NT2/D1 (cell line): ENCODE data around the gene SRD5A3.

Experiments
- DNase-seq: peaks from one replicate; pipeline ENCODE4 v3.0.0-alpha.2; 2011; ENCODE audit warnings: low read depth, low spot score
- H3K27me3 ChIP-seq: 2 replicates; pipeline ENCODE4 v1.6.0; 2011; ENCODE audit warnings: mild to moderate bottlenecking; ENCODE audit not compliant: insufficient read length, insufficient read depth
- H3K36me3 ChIP-seq: 2 replicates; pipeline ENCODE4 v1.6.1; 2011; ENCODE audit warnings: mild to moderate bottlenecking, low read length, mixed read lengths; ENCODE audit not compliant: insufficient read depth, insufficient read length
- H3K4me1 ChIP-seq: 2 replicates; pipeline ENCODE4 v1.5.1; 2011; ENCODE audit not compliant: insufficient read depth, insufficient read length
- H3K4me3 ChIP-seq: 2 replicates; pipeline ENCODE4 v1.5.1; 2011; ENCODE audit warnings: low read depth; ENCODE audit not compliant: insufficient read length
- H3K9ac ChIP-seq: 2 replicates; pipeline ENCODE4 v1.6.0; 2011; ENCODE audit warnings: low read depth; ENCODE audit not compliant: insufficient read length
- H3K9me3 ChIP-seq: 2 replicates; pipeline ENCODE4 v1.5.1; 2011; ENCODE audit warnings: mild to moderate bottlenecking, low read length; ENCODE audit not compliant: insufficient read depth
- SUZ12 ChIP-seq: IDR thresholded peaks from 2 replicates; pipeline ENCODE4 v1.6.1; 2011; ENCODE audit not compliant: insufficient read length, insufficient read depth; ENCODE audit errors: extremely low read depth
- YY1 ChIP-seq: IDR thresholded peaks from 2 replicates; pipeline ENCODE4 v1.6.1; 2011; ENCODE audit not compliant: insufficient read length, insufficient read depth
- ZNF274 ChIP-seq: IDR thresholded peaks from 2 replicates; pipeline ENCODE4 v1.6.1; 2011; ENCODE audit warnings: mild to moderate bottlenecking, low read depth, low read length

The SRD5A3 gene

DNA sequence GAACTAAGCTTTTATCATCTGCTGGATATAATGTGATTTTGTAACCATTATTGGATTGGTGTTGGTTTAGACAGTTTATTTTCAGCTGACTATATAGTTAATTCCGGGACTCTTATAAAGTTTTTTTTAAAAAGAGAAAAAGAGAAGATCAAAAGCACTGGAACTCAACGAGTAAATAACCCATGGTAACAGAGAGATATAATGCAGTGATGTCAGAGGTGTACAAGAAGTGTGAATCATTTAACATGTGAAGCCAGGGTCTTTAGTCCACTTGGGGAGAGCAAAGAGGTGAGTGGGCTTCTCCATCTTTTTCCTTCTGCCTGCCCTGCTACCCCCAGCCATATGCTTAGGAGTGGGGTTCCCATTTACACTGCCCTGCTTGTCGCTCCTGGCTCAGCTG is 52.9 kb downstream of the SRD5A3 start:
- no peak for TF ChIP-seq ZNF274
- TF ChIP-seq YY1, result no peak
- TF ChIP-seq SUZ12, result no peak
- H3K4me3 ChIP-seq, result no peak overlapping the region
- H3K27me3 ChIP-seq, result no peaks in the 10 kb centered on the region
- no peak for DNase-seq
- no peak overlapping the region for H3K9ac ChIP-seq
- H3K9me3 ChIP-seq, result no peaks in the 10 kb centered on the region
- H3K36me3 ChIP-seq, result peaks cover 45% of the 10 kb centered on the region
- no peaks in the 10 kb centered on the region for H3K4me1 ChIP-seq

DNA sequence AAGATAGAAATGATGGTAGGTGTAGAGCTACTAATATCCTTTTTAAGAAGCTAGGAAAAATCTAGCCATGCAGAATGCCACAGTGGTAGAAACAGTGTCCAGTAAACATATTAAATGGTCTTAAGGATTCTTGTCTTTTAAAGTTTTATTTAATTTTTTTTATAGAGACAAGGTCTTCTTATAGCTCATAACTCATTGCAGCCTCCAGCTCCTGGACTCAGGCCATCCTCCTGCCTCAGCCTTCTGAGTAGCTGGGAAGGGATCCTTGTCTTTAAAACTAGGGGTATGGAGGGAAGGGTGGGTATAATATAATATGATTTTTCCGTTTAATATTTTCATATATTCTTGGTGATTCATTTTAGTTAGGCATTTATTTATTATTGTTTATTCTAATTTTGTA is 53.5 kb downstream of the SRD5A3 start:
- H3K9ac ChIP-seq, result no peak overlapping the region
- H3K9me3 ChIP-seq, result no peaks in the 10 kb centered on the region
- H3K4me3 ChIP-seq, result no peak overlapping the region
- no peak for DNase-seq
- H3K36me3 ChIP-seq, result peaks cover 50% of the 10 kb centered on the region
- TF ChIP-seq ZNF274, result no peak
- TF ChIP-seq SUZ12, result no peak
- no peak for TF ChIP-seq YY1
- H3K27me3 ChIP-seq, result no peaks in the 10 kb centered on the region
- no peaks in the 10 kb centered on the region for H3K4me1 ChIP-seq

DNA sequence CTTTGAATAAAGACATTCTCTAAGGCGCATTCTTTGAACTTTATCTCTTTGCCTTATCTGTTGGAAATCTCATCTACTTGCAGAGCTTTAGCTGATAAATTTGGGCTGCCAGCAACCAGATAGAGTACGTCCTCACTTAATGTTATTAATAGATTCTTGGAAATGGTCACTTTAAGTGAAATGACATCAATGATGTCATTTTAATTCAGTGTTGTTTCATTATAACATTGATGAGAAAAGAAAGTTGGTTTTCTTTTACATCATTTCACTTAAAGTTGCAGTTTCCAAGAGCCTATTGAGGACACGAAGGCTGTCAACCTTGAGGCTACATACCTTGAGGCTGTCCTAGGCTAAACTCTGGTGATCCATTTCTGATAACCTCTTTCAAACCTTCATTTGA is 59.0 kb downstream of the SRD5A3 start:
- Histone ChIP-seq H3K4me3 (no peak overlapping the region), H3K9me3 (no peaks in the 10 kb centered on the region), H3K36me3 (peaks cover 67% of the 10 kb centered on the region), H3K4me1 (no peaks in the 10 kb centered on the region), H3K9ac (no peak overlapping the region), H3K27me3 (no peaks in the 10 kb centered on the region)
- TF ChIP-seq ZNF274, result no peak
- no peak for TF ChIP-seq SUZ12
- no peak for TF ChIP-seq YY1
- no peak for DNase-seq

DNA sequence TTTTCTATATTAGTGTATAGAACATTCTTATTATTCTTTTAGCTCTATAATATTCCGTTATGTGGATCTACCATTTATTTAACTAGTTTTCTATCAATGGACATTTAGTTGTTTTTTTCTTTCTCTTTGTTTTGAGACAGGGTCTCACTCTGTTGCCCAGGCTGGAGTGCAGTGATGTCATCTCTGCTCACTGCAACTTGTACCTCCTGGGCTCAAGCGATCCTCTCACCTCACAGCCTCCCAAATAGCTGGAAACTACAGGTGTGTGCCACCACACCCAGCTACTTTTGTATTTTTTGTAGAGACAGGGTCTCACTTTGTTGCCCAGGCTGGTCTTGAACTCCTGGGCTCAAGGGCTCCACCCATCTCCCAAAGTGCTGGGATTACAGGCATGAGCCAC is 60.5 kb downstream of the SRD5A3 start:
- peaks cover 68% of the 10 kb centered on the region for H3K36me3 ChIP-seq
- no peaks in the 10 kb centered on the region for H3K4me1 ChIP-seq
- TF ChIP-seq SUZ12 (no peak), ZNF274 (no peak), YY1 (no peak)
- no peak overlapping the region for H3K9ac ChIP-seq
- no peaks in the 10 kb centered on the region for H3K9me3 ChIP-seq
- H3K4me3 ChIP-seq, result no peak overlapping the region
- H3K27me3 ChIP-seq, result no peaks in the 10 kb centered on the region
- DNase-seq, result no peak

DNA sequence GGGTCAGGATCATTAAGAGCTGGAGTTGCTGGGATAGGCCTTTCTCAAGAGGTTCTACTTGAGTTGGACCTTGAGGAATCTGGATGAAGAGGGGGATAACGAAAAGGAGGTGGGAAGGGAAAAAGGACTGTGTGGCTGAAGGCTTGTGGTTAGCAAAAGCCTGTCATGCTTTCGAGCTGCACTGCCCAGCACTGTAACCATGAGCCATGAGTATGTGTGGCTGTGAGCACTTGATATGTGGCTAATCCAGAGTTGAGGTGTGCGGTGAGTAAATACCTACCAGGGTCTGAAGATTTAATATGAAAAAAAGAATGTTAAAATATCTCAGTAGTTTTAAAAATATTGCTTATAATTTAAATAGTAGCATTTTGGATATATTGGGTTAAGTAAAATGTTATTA is 61.1 kb downstream of the SRD5A3 start:
- Histone ChIP-seq H3K4me3 (no peak overlapping the region), H3K27me3 (no peaks in the 10 kb centered on the region), H3K36me3 (peaks cover 72% of the 10 kb centered on the region), H3K9me3 (no peaks in the 10 kb centered on the region), H3K9ac (no peak overlapping the region), H3K4me1 (no peaks in the 10 kb centered on the region)
- TF ChIP-seq YY1, result no peak
- no peak for TF ChIP-seq ZNF274
- no peak for TF ChIP-seq SUZ12
- no peak for DNase-seq

DNA sequence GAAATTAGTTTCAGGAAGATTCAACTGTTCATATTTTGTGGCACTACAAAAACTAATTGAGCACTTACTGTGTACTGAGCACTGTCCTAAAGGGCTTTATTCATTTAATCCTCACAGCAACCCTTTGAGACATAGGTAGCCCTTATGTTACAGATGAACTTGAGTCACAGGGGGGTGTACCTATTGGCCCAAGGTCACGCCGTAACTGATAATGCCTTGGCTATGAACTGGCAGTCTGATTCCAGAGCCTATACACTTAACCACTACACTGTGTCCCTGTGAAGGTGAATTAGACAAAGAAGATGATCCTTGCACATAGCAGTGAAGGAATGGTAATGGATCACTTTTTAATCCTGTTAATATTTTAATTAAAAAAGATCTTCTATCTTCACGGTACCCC is 61.7 kb downstream of the SRD5A3 start:
- Histone ChIP-seq H3K4me1 (no peaks in the 10 kb centered on the region), H3K9me3 (no peaks in the 10 kb centered on the region), H3K4me3 (no peak overlapping the region), H3K36me3 (peaks cover 73% of the 10 kb centered on the region), H3K27me3 (no peaks in the 10 kb centered on the region), H3K9ac (no peak overlapping the region)
- no peak for DNase-seq
- no peak for TF ChIP-seq SUZ12
- TF ChIP-seq YY1, result no peak
- TF ChIP-seq ZNF274, result no peak

DNA sequence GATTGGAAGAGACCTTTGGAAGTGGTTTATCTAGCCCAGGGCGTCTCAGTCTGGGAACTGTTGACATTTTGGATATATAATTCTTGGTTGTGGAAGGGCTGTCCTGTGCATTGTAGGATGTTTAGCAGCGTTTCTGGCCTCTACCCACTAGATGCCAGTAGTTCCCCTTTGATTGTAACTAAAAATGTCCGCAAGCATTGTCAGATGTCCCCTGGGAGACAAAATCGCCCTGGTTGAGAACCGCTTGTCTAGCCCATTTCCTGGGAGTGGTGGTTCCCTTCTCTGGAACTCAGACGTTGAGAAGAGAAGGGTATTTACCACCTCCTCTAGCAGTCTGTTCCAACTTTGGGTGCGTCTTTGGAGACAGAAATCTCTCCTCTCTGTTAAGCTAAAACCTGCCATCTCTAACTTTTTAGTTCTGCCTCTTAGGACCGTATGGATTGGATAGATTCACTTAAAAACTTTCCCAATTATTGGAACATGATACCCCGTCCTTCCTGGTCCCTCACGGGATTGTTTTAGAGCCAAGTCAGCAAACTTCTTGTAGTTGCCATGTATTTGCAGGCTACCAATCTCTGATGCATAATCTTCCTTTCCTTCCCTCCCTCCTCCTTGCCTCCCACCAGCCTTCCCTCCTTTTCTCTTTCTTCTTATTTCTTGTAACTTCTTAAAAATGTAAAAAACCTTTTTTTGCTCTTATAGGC is 63.6 kb downstream of the SRD5A3 start:
- TF ChIP-seq YY1 (no peak), ZNF274 (no peak)
- DNase-seq, result no peak
- Histone ChIP-seq H3K9ac (no peak overlapping the region), H3K9me3 (no peaks in the 10 kb centered on the region), H3K36me3 (peaks cover 73% of the 10 kb centered on the region), H3K4me1 (no peaks in the 10 kb centered on the region), H3K4me3 (no peak overlapping the region), H3K27me3 (no peaks in the 10 kb centered on the region)

DNA sequence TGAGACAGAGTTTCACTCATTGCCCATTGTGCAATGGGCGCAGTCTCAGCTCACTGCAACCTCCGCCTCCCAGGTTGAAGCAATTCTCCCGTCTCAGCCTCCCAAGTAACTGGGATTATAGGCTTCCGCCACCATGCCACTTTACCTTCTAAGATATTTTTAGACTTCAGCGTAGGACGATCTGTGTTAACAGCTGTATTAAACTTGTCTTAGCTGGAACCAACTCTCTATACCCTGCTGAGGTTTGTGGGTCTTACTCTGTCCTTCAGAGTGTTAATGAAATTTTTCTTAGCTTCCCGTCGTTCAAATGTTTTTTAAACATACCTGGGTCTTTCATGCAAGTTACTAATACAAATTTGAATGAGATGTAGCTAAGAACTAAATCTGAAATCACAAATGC is 64.4 kb downstream of the SRD5A3 start:
- Histone ChIP-seq H3K27me3 (no peaks in the 10 kb centered on the region), H3K9ac (no peak overlapping the region), H3K36me3 (peaks cover 73% of the 10 kb centered on the region), H3K9me3 (no peaks in the 10 kb centered on the region), H3K4me3 (no peak overlapping the region), H3K4me1 (no peaks in the 10 kb centered on the region)
- TF ChIP-seq SUZ12, result no peak
- TF ChIP-seq YY1, result no peak
- TF ChIP-seq ZNF274, result no peak
- DNase-seq, result no peak
